ENCODE measurements around the gene PZP. TPM values are rescaled to one million over a fixed set of nuclear protein-coding genes. Genes with fewer than 3 reads are reported as not detected.

The PZP gene
- total and polyA plus RNA-seq, 2 donors (not counting 1 experiment from before 2014, with no cell fraction given), result not detected

GRCh38 chr12:9111525-9111924 is 96.7 kb downstream of the PZP start:
- ChIA-PET CTCF (no interaction called here), POLR2A (no interaction called here)
- WGBS (ENCODE audit: insufficient coverage), result no CpG with 5 or more reads among the region's 1 CpG
- Histone ChIP-seq H3K4me2 (replicated peaks; ENCODE audit: low read depth, low read length, poor library complexity, severe bottlenecking) (no peak overlapping the region), H3K27ac (ENCODE audit: low read length in 2 of 2) (no peak overlapping the region), H3K9me3 (ENCODE audit: control extremely low read depth in 1 of 3, control insufficient read depth in 2 of 3, insufficient read depth in 1 of 3, low read length in 2 of 3) (no peaks in the 10 kb centered on the region), H4K20me1 (ENCODE audit: control insufficient read depth, insufficient read depth, low read length, poor library complexity, severe bottlenecking) (no peaks in the 10 kb centered on the region), H2AFZ (ENCODE audit: insufficient read depth, low read depth, low read length, poor library complexity, severe bottlenecking) (no peak overlapping the region), H3K27me3 (replicated peaks in 1 of 4; ENCODE audit: control extremely low read depth in 1 of 4, control insufficient read depth in 3 of 4, insufficient read depth in 4 of 4, low read length in 3 of 4) (no peaks in the 10 kb centered on the region), H3K4me1 (ENCODE audit: control insufficient read depth in 2 of 2, insufficient read depth in 2 of 2, low read length in 2 of 2) (peaks cover 0 to 9% of the 10 kb centered on the region in 2 donors), H3K4me3 (ENCODE audit: control extremely low read depth in 1 of 5, extremely low read depth in 1 of 5, insufficient read depth in 1 of 5, low read depth in 2 of 5, low read length in 4 of 5) (no peak overlapping the region), H3K36me3 (replicated peaks in 1 of 2; ENCODE audit: control extremely low read depth in 1 of 2, control insufficient read depth in 1 of 2, extremely low read depth in 1 of 2, insufficient read depth in 2 of 2, low read length in 1 of 2) (no peaks in the 10 kb centered on the region), H3K9ac (ENCODE audit: low read length) (no peak overlapping the region), H3K79me2 (ENCODE audit: control insufficient read depth, insufficient read depth, low read length) (no peaks in the 10 kb centered on the region)
- Mint-ChIP-seq H3K9me3 (ENCODE audit: insufficient read depth) (no peaks in the 10 kb centered on the region), H3K4me3 (no peak overlapping the region), H3K4me1 (peaks cover 8% of the 10 kb centered on the region), H3K27me3 (peaks cover 17% of the 10 kb centered on the region), H3K27ac (no peak overlapping the region)
- ATAC-seq (ENCODE audit: low read depth) (no peak), DNase-seq (no peak)
- intact Hi-C loops (cut with micrococcal nuclease), result no loop called here
- TF ChIP-seq EZH2 (IDR thresholded peaks at IDR 0.05; ENCODE audit: borderline replicate concordance, insufficient read depth, low read depth, low read length, poor library complexity, severe bottlenecking) (no peak), CTCF (IDR thresholded peaks at IDR 0.05) (no peak)

GRCh38 chr12:9109737-9110491 is 98.3 kb downstream of the PZP start:
- ChIA-PET POLR2A (no interaction called here), CTCF (no interaction called here)
- Histone ChIP-seq H3K36me3 (replicated peaks in 1 of 2; ENCODE audit: control extremely low read depth in 1 of 2, control insufficient read depth in 1 of 2, extremely low read depth in 1 of 2, insufficient read depth in 2 of 2, low read length in 1 of 2) (no peaks in the 10 kb centered on the region), H3K79me2 (ENCODE audit: control insufficient read depth, insufficient read depth, low read length) (no peaks in the 10 kb centered on the region), H3K9me3 (ENCODE audit: control extremely low read depth in 1 of 3, control insufficient read depth in 2 of 3, insufficient read depth in 1 of 3, low read length in 2 of 3) (no peaks in the 10 kb centered on the region), H3K27ac (ENCODE audit: low read length in 2 of 2) (no peak overlapping the region), H3K9ac (ENCODE audit: low read length) (no peak overlapping the region), H3K27me3 (replicated peaks in 1 of 4; ENCODE audit: control extremely low read depth in 1 of 4, control insufficient read depth in 3 of 4, insufficient read depth in 4 of 4, low read length in 3 of 4) (no peaks in the 10 kb centered on the region), H3K4me1 (ENCODE audit: control insufficient read depth in 2 of 2, insufficient read depth in 2 of 2, low read length in 2 of 2) (no peaks in the 10 kb centered on the region), H2AFZ (ENCODE audit: insufficient read depth, low read depth, low read length, poor library complexity, severe bottlenecking) (no peak overlapping the region), H4K20me1 (ENCODE audit: control insufficient read depth, insufficient read depth, low read length, poor library complexity, severe bottlenecking) (no peaks in the 10 kb centered on the region), H3K4me2 (replicated peaks; ENCODE audit: low read depth, low read length, poor library complexity, severe bottlenecking) (no peak overlapping the region), H3K4me3 (ENCODE audit: control extremely low read depth in 1 of 5, extremely low read depth in 1 of 5, insufficient read depth in 1 of 5, low read depth in 2 of 5, low read length in 4 of 5) (no peak overlapping the region)
- no CpG with 5 or more reads among the region's 3 CpGs for WGBS (ENCODE audit: insufficient coverage)
- Mint-ChIP-seq H3K27ac (no peak overlapping the region), H3K27me3 (peaks cover 17% of the 10 kb centered on the region), H3K4me3 (no peak overlapping the region), H3K9me3 (ENCODE audit: insufficient read depth) (no peaks in the 10 kb centered on the region), H3K4me1 (no peaks in the 10 kb centered on the region)
- TF ChIP-seq EZH2 (IDR thresholded peaks at IDR 0.05; ENCODE audit: borderline replicate concordance, insufficient read depth, low read depth, low read length, poor library complexity, severe bottlenecking) (no peak), CTCF (IDR thresholded peaks at IDR 0.05) (no peak)
- intact Hi-C loops (cut with micrococcal nuclease), result no loop called here
- DNase-seq, result no peak
- ATAC-seq (ENCODE audit: low read depth), result no peak

Data from B cell (primary cell).